Body of pancreas (tissue), 4 donors: ENCODE results near the gene RASSF10. TPM values are rescaled to one million over a fixed set of nuclear protein-coding genes. Genes with fewer than 3 reads are reported as not detected.
A peak's percentile ranks its signal among the peaks of the same experiment; 100 is the strongest.

Experiments
- ATAC-seq: fragments of 150-250 bp; one replicate; pipeline ENCODE4 v1.9.1; 2016
- DNase-seq, 4 donors: peaks; one replicate each; pipeline ENCODE4 v3.0.0-alpha.2; 2019
- H3K27ac ChIP-seq, 4 donors: fragments of 200-600 bp; sonication (generic); 1 replicate in 3 of 4; 2 replicates in 1 of 4; pipeline versions ENCODE4 v1.5.1 to v1.6.1; 2016 to 2019; ENCODE audit warnings: mild to moderate bottlenecking in 1 of 4, mixed read lengths in 1 of 4, moderate library complexity in 1 of 4
- H3K27me3 ChIP-seq, 2 donors: fragments of 200-600 bp; sonication (generic); one replicate each; pipeline ENCODE4 v1.6.0; 2016; ENCODE audit warnings: mild to moderate bottlenecking in 1 of 2
- H3K36me3 ChIP-seq, 2 donors: fragments of 200-600 bp; sonication (generic); replicated peaks in 1 of 2; 2 replicates each; pipeline ENCODE4 v1.5.1; 2016; ENCODE audit warnings: low read depth in 2 of 2; ENCODE audit not compliant: insufficient read depth in 1 of 2
- H3K4me1 ChIP-seq: fragments of 200-600 bp; sonication (generic); one replicate; pipeline ENCODE4 v1.6.0; 2016
- H3K4me3 ChIP-seq, 2 donors: fragments of 200-600 bp; sonication (generic); 1 replicate in 1 of 2; 2 replicates in 1 of 2; pipeline ENCODE4 v1.5.1; 2016 to 2019
- H3K9me3 ChIP-seq, 3 donors: fragments of 200-600 bp; sonication (generic); 1 replicate in 2 of 3; 2 replicates in 1 of 3; pipeline ENCODE4 v1.5.1; 2016
- POLR2A ChIP-seq, 3 donors: fragments of 450-650 bp; IDR thresholded peaks; one replicate each; pipeline ENCODE4 v1.6.1; 2016; ENCODE audit warnings: antibody characterized with exemption in 3 of 3, mild to moderate bottlenecking in 2 of 3
- WGBS, 2 donors: methylation state at CpG; one replicate each; pipeline ENCODE4 v1.1.5; 2017; 5-methylcytosine and 5-hydroxymethylcytosine counted together
- intact Hi-C: fragments of 100-400 bp; cut with DNase I; formaldehyde crosslinking; loops from one replicate; pipeline ENCODE4 v1.15.1; 2023
- total RNA-seq, 2 donors: library from RNA; depleted of rRNA; stranded (reverse); fragments of >200 nt; gene quantifications; one replicate each; pipeline ENCODE4 v1.1.0, GENCODE V29; 2016
- TF ChIP-seq, protein P1 (sequence below), 7 experiments: fragments of 450-650 bp in 4 of 7; fragments of 200-600 bp in 3 of 7; sonication (generic) in 3 of 7; IDR thresholded peaks; one replicate each; pipeline ENCODE4 v1.5.1; 2016 to 2019; ENCODE audit warnings: antibody characterized with exemption in 7 of 7

Gene RASSF10
- total RNA-seq, 2 donors from 2014 or later = not detected

- no peak overlapping the region for H3K27ac ChIP-seq
- H3K27me3 ChIP-seq = no peaks in the 10 kb centered on the region
- intact Hi-C loops = loop anchor here (10.0 kb wide), 1 partner anchor 381 kb away; no protein-coding TSS in a partner anchor
- no peak for TF ChIP-seq POLR2A (IDR thresholded peaks at IDR 0.05)
- TF ChIP-seq, protein P1, sequence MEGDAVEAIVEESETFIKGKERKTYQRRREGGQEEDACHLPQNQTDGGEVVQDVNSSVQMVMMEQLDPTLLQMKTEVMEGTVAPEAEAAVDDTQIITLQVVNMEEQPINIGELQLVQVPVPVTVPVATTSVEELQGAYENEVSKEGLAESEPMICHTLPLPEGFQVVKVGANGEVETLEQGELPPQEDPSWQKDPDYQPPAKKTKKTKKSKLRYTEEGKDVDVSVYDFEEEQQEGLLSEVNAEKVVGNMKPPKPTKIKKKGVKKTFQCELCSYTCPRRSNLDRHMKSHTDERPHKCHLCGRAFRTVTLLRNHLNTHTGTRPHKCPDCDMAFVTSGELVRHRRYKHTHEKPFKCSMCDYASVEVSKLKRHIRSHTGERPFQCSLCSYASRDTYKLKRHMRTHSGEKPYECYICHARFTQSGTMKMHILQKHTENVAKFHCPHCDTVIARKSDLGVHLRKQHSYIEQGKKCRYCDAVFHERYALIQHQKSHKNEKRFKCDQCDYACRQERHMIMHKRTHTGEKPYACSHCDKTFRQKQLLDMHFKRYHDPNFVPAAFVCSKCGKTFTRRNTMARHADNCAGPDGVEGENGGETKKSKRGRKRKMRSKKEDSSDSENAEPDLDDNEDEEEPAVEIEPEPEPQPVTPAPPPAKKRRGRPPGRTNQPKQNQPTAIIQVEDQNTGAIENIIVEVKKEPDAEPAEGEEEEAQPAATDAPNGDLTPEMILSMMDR (IDR thresholded peaks at IDR 0.05) = peak; percentile 65 to 91 (median 89)
- WGBS, 2 donors = 9% methylated on average over 13 of the region's 13 CpGs
- H3K36me3 ChIP-seq = no peaks in the 10 kb centered on the region
- no peaks in the 10 kb centered on the region for H3K9me3 ChIP-seq
- H3K4me1 ChIP-seq = peaks cover 8% of the 10 kb centered on the region
- ATAC-seq (peak; percentile 79), DNase-seq (peak; percentile 68 to 82 (median 76))
- no peak overlapping the region for H3K4me3 ChIP-seq
Measured at GRCh38 chr11:12963792-12964536, 45.2 kb upstream of the RASSF10 start.

- TF ChIP-seq POLR2A (IDR thresholded peaks at IDR 0.05) = no peak
- TF ChIP-seq, protein P1 (IDR thresholded peaks at IDR 0.05) = no peak
- H3K27me3 ChIP-seq = no peaks in the 10 kb centered on the region
- intact Hi-C loops = loop anchor here (5.0 to 10.0 kb wide), 2 partner anchors 218 to 380 kb away; no protein-coding TSS in a partner anchor
- no peak overlapping the region for H3K4me3 ChIP-seq
- H3K36me3 ChIP-seq = no peaks in the 10 kb centered on the region
- peaks cover 8% of the 10 kb centered on the region for H3K4me1 ChIP-seq
- WGBS, 2 donors = 82 to 83% methylated on average over 7 of the region's 7 CpGs
- ATAC-seq (no peak), DNase-seq (no peak)
- no peak overlapping the region for H3K27ac ChIP-seq
- H3K9me3 ChIP-seq = no peaks in the 10 kb centered on the region
Measured at GRCh38 chr11:12964650-12965049, 44.5 kb upstream of the RASSF10 start.

- no peak overlapping the region for H3K27ac ChIP-seq
- WGBS, 2 donors = 89% methylated on average over 5 of the region's 5 CpGs
Measured at GRCh38 chr11:12966002-12966401, 43.1 kb upstream of the RASSF10 start.

DNA sequence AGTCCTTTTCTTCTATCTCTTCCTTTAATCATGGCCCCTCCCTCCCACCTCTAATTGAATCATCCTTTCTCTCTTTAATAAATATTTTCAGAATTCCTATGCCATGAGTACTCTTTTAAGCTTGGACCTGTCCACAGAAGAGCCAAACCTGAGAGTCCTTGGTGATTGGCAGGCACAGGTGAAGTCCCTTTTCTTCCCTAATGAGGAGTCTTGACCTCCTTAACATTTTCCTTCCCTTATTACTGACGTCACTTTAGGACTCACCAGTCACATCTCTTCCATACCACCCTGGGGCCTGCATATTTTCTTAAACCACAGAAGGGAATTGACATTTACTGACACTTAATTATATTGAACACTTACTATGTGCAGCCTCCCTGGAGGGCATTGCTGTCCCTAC lies 41.0 kb upstream of the RASSF10 start:
- Histone ChIP-seq H3K4me1 (peaks cover 8% of the 10 kb centered on the region), H3K27ac (no peak overlapping the region), H3K36me3 (no peaks in the 10 kb centered on the region), H3K4me3 (no peak overlapping the region), H3K9me3 (no peaks in the 10 kb centered on the region), H3K27me3 (no peaks in the 10 kb centered on the region)
- WGBS, 2 donors = 75 to 86% methylated on average over 1 of the region's 1 CpG
- no peak for ATAC-seq
- intact Hi-C loops = loop anchor here (5.0 to 10.0 kb wide), 2 partner anchors 214 to 377 kb away; no protein-coding TSS in a partner anchor
- no peak for DNase-seq
- TF ChIP-seq, protein P1 (IDR thresholded peaks at IDR 0.05) = no peak
- TF ChIP-seq POLR2A (IDR thresholded peaks at IDR 0.05) = no peak

More at GRCh38 chr11:12966002-12966401, 43.1 kb upstream of the RASSF10 start:
- Histone ChIP-seq H3K27me3 (no peaks in the 10 kb centered on the region), H3K4me1 (peaks cover 8% of the 10 kb centered on the region), H3K9me3 (no peaks in the 10 kb centered on the region), H3K36me3 (no peaks in the 10 kb centered on the region), H3K4me3 (no peak overlapping the region)
- no peak for TF ChIP-seq POLR2A (IDR thresholded peaks at IDR 0.05)
- TF ChIP-seq, protein P1 (IDR thresholded peaks at IDR 0.05) = no peak
- intact Hi-C loops = loop anchor here (5.0 to 10.0 kb wide), 2 partner anchors 216 to 379 kb away; no protein-coding TSS in a partner anchor
- DNase-seq (no peak), ATAC-seq (no peak)
